ENCODE data around the gene NRTN. TPM values are rescaled to one million over a fixed set of nuclear protein-coding genes. Genes with fewer than 3 reads are reported as not detected.
"Not testable (repeated sequence)": the region's sequence is repeated elsewhere in the genome, so short reads cannot be mapped to it uniquely, and the experiment has no call there.

The NRTN gene
- total RNA-seq, 1 experiment from 2014 or later = 1.9 TPM

- DNase-seq = no peak
- H3K4me3 ChIP-seq = no peak overlapping the region
- no peaks in the 10 kb centered on the region for H3K36me3 ChIP-seq (ENCODE audit: low read depth)
- H3K9me2 ChIP-seq (ENCODE audit: insufficient read depth) = no peaks in the 10 kb centered on the region
- intact Hi-C loops (cut with micrococcal nuclease; ENCODE audit: unreplicated experiment) = no loop called here
- H3K4me1 ChIP-seq (replicated peaks; ENCODE audit: insufficient read depth) = no peaks in the 10 kb centered on the region
- no peaks in the 10 kb centered on the region for H3K79me2 ChIP-seq (ENCODE audit: low read depth)
- ChIA-PET CTCF (no interaction called here), POLR2A (ENCODE audit: unreplicated experiment) (no interaction called here)
- H3F3A ChIP-seq (ENCODE audit: insufficient read depth, low read depth) = peaks cover 3% of the 10 kb centered on the region; the same call in 1 of the 2 replicates
- no peak overlapping the region for H3K4me2 ChIP-seq
- no peak overlapping the region for H2AFZ ChIP-seq
- no peaks in the 10 kb centered on the region for H3K9me3 ChIP-seq (ENCODE audit: insufficient read depth, low read depth)
- no peaks in the 10 kb centered on the region for H4K20me1 ChIP-seq (ENCODE audit: insufficient read depth)
- TF ChIP-seq, protein P1, sequence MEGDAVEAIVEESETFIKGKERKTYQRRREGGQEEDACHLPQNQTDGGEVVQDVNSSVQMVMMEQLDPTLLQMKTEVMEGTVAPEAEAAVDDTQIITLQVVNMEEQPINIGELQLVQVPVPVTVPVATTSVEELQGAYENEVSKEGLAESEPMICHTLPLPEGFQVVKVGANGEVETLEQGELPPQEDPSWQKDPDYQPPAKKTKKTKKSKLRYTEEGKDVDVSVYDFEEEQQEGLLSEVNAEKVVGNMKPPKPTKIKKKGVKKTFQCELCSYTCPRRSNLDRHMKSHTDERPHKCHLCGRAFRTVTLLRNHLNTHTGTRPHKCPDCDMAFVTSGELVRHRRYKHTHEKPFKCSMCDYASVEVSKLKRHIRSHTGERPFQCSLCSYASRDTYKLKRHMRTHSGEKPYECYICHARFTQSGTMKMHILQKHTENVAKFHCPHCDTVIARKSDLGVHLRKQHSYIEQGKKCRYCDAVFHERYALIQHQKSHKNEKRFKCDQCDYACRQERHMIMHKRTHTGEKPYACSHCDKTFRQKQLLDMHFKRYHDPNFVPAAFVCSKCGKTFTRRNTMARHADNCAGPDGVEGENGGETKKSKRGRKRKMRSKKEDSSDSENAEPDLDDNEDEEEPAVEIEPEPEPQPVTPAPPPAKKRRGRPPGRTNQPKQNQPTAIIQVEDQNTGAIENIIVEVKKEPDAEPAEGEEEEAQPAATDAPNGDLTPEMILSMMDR (conservative IDR thresholded peaks at IDR 0.05) = no peak
- no peak for TF ChIP-seq EZH2 (IDR thresholded peaks at IDR 0.05; ENCODE audit: low read depth)
- H3K27ac ChIP-seq = no peak overlapping the region
- no peaks in the 10 kb centered on the region for H3K27me3 ChIP-seq (ENCODE audit: insufficient read depth, low read depth)
- no TSS peak for BruUV-seq (replicated peaks)
Observed at GRCh38 chr19:5838353-5839064, 33.6 kb downstream of the NRTN start.

DNA sequence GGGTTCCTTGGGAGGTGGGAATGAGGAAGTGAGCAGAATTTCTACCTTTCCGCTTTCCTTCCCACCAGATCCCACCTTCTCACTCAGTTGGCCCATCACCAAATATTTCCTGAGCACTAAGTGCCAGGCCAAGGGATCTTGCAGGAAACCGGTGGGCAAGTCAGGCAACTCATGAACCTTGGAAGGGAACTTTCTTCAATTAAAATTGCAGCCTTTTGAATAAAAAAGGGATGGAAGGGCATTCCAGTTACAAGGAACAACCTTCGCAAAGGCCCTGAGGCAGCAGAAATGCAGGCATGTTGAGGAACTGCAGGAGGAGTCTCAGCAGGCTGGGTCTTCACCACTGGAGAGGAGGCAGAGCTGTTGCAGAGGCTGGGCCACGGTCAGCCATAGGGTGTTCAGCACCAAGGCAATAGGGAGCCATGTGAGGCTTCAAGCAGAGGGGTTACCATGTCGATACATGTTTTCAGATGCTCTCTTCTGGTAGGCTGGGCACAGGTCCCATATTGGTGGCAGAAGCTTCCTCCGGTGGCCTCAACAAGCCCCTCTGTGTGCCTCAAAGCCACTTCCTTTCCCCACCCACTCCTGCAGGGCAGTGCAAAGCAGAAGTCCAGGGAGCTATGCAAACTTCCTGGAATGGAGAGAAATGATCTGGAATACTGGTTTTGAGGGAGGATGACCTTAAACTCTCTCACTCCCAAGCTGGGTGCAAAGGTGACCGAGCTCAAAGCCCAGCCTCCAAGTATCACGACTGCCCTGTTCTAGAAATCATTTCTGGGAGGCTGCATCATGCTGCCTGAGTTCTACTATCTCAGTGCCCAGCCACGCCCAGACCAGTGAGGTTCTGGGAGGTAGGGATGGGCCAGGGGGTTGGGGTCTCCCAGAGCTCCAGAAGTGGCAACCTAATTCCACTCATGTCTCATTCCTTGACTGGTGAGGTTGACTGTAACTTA is 34.5 kb downstream of the NRTN start, which contains the start of gene FUT6:
TSS of gene FUT6 (minus strand) at position 638 of the 953 bp plus-strand sequence. CDS start 7,135 bp downstream, outside the sequence.
- H2AFZ ChIP-seq = no peak within 1 kb of the TSS
- no peak within 1 kb of the TSS for H3K4me3 ChIP-seq
- ChIA-PET POLR2A (ENCODE audit: unreplicated experiment) (no interaction called here), CTCF (interaction anchor here (0.7 kb wide), 1 partner anchor 151 kb away, joined by 14 read pairs; no protein-coding TSS in a partner anchor)
- no peaks in the 10 kb centered on the region for H4K20me1 ChIP-seq (ENCODE audit: insufficient read depth)
- H3K4me2 ChIP-seq = no peak within 1 kb of the TSS
- no TSS peak for BruUV-seq (replicated peaks)
- H3K36me3 ChIP-seq (ENCODE audit: low read depth) = no peaks in the 10 kb centered on the region
- no peaks in the 10 kb centered on the region for H3K9me2 ChIP-seq (ENCODE audit: insufficient read depth)
- no peak for DNase-seq
- no peaks in the 10 kb centered on the region for H3K79me2 ChIP-seq (ENCODE audit: low read depth)
- no peak for TF ChIP-seq EZH2 (IDR thresholded peaks at IDR 0.05; ENCODE audit: low read depth)
- TF ChIP-seq, protein P1 (conservative IDR thresholded peaks at IDR 0.05) = no peak
- H3K9me3 ChIP-seq (ENCODE audit: insufficient read depth, low read depth) = no peaks in the 10 kb centered on the region
- peaks cover 3% of the 10 kb centered on the region; the same call in 1 of the 2 replicates for H3F3A ChIP-seq (ENCODE audit: insufficient read depth, low read depth)
- no peak within 1 kb of the TSS for H3K27ac ChIP-seq
- H3K27me3 ChIP-seq (ENCODE audit: insufficient read depth, low read depth) = no peaks in the 10 kb centered on the region
- no peaks in the 10 kb centered on the region for H3K4me1 ChIP-seq (replicated peaks; ENCODE audit: insufficient read depth)
- intact Hi-C loops (cut with micrococcal nuclease; ENCODE audit: unreplicated experiment) = no loop called here

- BruUV-seq (replicated peaks); POLR2A ChIA-PET (ENCODE audit: unreplicated experiment); H3K4me2 ChIP-seq; H4K20me1 ChIP-seq (ENCODE audit: insufficient read depth); H3F3A ChIP-seq (ENCODE audit: insufficient read depth, low read depth); H3K4me3 ChIP-seq; H3K36me3 ChIP-seq (ENCODE audit: low read depth); H3K79me2 ChIP-seq (ENCODE audit: low read depth); DNase-seq; H3K9me3 ChIP-seq (ENCODE audit: insufficient read depth, low read depth); intact Hi-C loops (cut with micrococcal nuclease; ENCODE audit: unreplicated experiment); H3K4me1 ChIP-seq (replicated peaks; ENCODE audit: insufficient read depth); CTCF ChIA-PET; H3K9me2 ChIP-seq (ENCODE audit: insufficient read depth); H3K27ac ChIP-seq; H3K27me3 ChIP-seq (ENCODE audit: insufficient read depth, low read depth); H2AFZ ChIP-seq: not testable (repeated sequence)
Observed at GRCh38 chr19:5841735-5842111, 36.9 kb downstream of the NRTN start.
